Skeletal muscle satellite cell (primary cell): ENCODE measurements around the gene ST6GALNAC5.
A peak's percentile ranks its signal among the peaks of the same experiment; 100 is the strongest.

ENCODE experiments used
- H3K27me3 ChIP-seq: 2 replicates; pipeline ENCODE4 v1.7.0; 2013; ENCODE audit warnings: low read length; ENCODE audit not compliant: control insufficient read depth, insufficient read depth
- H3K36me3 ChIP-seq: 2 replicates; pipeline ENCODE4 v1.7.0; 2013; ENCODE audit warnings: mild to moderate bottlenecking, control low read depth, low read length; ENCODE audit not compliant: insufficient read depth
- H3K4me1 ChIP-seq: 2 replicates; pipeline ENCODE4 v1.7.0; 2013; ENCODE audit warnings: low read length; ENCODE audit not compliant: control insufficient read depth, insufficient read depth
- H3K4me2 ChIP-seq: 2 replicates; pipeline ENCODE4 v1.7.0; 2013; ENCODE audit warnings: mild to moderate bottlenecking, low read length
- H3K4me3 ChIP-seq: 2 replicates; pipeline ENCODE4 v1.7.0; 2013; ENCODE audit warnings: low read length
- H3K9ac ChIP-seq: 2 replicates; pipeline ENCODE4 v1.7.0; 2013; ENCODE audit warnings: mild to moderate bottlenecking, low read depth, low read length, moderate library complexity
- H3K9me3 ChIP-seq: replicated peaks from 2 replicates; pipeline ENCODE4 v1.7.0; 2013; ENCODE audit warnings: mild to moderate bottlenecking, control low read depth, low read length

Gene ST6GALNAC5

DNA sequence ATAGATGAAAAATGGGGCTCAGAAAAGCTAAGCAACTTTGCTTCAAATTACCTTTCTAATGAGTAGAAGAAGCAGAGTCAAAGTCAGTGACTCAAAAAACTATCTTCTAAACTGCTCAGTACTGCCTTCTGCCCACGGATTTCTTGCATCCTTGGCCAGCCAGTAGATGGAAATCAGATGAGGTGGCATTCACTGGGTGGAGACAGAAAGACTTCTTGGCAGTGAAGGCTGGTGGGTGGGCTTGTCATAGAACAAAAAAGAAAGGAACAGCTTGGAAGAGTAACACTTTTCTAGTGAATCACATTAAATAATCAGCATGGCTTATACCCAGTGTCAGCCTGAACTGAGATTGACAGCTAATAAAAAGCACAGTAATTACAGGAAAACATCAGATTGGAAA is 170.7 kb downstream of the ST6GALNAC5 start:
- Histone ChIP-seq H3K4me2 (no peak overlapping the region), H3K36me3 (no peaks in the 10 kb centered on the region), H3K4me1 (peaks cover 27% of the 10 kb centered on the region), H3K27me3 (no peaks in the 10 kb centered on the region), H3K9ac (no peak overlapping the region), H3K4me3 (no peak overlapping the region), H3K9me3 (no peaks in the 10 kb centered on the region)

GRCh38 chr1:77039111-77039510 is 171.8 kb downstream of the ST6GALNAC5 start:
- Histone ChIP-seq H3K36me3 (no peaks in the 10 kb centered on the region), H3K27me3 (no peaks in the 10 kb centered on the region), H3K4me2 (peak overlapping the region; percentile 5), H3K4me3 (no peak overlapping the region), H3K4me1 (peaks cover 27% of the 10 kb centered on the region), H3K9me3 (no peaks in the 10 kb centered on the region), H3K9ac (no peak overlapping the region)

- Histone ChIP-seq H3K27me3 (no peaks in the 10 kb centered on the region), H3K4me2 (peak overlapping the region; percentile 26), H3K4me1 (peaks cover 27% of the 10 kb centered on the region), H3K9ac (no peak overlapping the region), H3K36me3 (no peaks in the 10 kb centered on the region), H3K4me3 (no peak overlapping the region), H3K9me3 (no peaks in the 10 kb centered on the region)
These were observed 172.5 kb downstream of the ST6GALNAC5 start for GRCh38 chr1:77039739-77040138.

DNA sequence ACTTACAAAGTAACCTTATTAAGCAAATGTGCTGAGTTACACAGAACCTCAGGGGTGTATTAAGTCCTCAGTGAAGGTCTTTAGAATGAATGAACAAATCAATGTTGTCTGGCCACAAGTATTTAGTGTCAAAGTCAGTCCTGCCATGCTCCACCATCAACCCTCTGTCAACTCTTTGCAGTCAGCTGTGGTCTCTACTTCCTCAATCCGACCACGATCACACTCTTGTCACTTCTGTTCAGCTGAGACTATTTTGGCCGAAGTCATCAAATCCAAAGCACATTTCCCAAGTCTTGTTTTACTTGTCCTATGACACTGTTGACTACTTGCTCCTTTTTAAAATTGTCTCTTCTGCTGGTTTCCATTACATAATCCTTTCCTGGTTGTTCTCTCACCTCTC is 173.5 kb downstream of the ST6GALNAC5 start:
- H3K4me1 ChIP-seq = peaks cover 27% of the 10 kb centered on the region
- H3K27me3 ChIP-seq = no peaks in the 10 kb centered on the region
- no peaks in the 10 kb centered on the region for H3K9me3 ChIP-seq
- no peaks in the 10 kb centered on the region for H3K36me3 ChIP-seq
- H3K9ac ChIP-seq = no peak overlapping the region
- no peak overlapping the region for H3K4me2 ChIP-seq
- no peak overlapping the region for H3K4me3 ChIP-seq

DNA sequence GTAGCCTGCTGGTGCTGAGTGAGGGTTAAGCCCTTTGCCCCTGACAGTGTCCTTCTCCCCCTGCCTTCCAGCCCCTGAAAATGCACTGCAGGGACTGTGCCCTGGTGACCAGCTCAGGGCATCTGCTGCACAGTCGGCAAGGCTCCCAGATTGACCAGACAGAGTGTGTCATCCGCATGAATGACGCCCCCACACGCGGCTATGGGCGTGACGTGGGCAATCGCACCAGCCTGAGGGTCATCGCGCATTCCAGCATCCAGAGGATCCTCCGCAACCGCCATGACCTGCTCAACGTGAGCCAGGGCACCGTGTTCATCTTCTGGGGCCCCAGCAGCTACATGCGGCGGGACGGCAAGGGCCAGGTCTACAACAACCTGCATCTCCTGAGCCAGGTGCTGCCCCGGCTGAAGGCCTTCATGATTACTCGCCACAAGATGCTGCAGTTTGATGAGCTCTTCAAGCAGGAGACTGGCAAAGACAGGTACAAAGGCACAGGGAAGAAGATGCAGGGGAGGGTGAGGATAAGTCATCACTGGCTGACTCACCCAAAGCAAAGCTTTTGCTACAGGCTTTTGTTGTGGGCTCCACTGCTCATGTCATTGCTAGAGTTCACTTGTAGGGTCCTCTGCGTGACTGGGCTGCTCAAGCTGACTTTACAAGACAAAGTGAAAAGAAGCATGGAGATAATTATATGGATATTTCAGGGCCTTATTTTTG is 177.0 kb downstream of the ST6GALNAC5 start:
- Histone ChIP-seq H3K27me3 (no peaks in the 10 kb centered on the region), H3K36me3 (no peaks in the 10 kb centered on the region), H3K4me2 (no peak overlapping the region), H3K4me3 (no peak overlapping the region), H3K4me1 (peaks cover 10% of the 10 kb centered on the region), H3K9ac (no peak overlapping the region), H3K9me3 (no peaks in the 10 kb centered on the region)

DNA sequence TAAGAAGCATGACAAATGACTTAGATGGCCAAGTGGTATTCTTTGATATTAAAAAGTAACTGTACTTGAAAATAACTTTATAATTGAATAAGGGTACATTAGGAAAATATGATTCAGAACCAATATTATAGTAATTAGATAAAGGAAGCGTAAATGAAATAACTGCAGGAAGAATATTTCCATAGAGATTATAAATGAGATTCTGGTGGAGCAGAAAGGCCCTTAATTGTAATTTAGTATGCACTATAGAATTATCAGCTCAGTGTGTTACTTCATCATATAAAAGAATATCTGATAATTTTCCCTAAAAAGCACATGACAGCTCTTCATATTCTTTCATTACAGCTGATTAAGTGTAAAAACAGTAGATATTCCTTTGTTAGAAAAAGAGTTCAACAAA is 180.3 kb downstream of the ST6GALNAC5 start:
- H3K36me3 ChIP-seq = no peaks in the 10 kb centered on the region
- H3K9me3 ChIP-seq = no peaks in the 10 kb centered on the region
- no peak overlapping the region for H3K4me3 ChIP-seq
- H3K4me2 ChIP-seq = no peak overlapping the region
- no peak overlapping the region for H3K9ac ChIP-seq
- H3K4me1 ChIP-seq = no peaks in the 10 kb centered on the region
- H3K27me3 ChIP-seq = no peaks in the 10 kb centered on the region

- Histone ChIP-seq H3K9ac (no peak overlapping the region), H3K27me3 (no peaks in the 10 kb centered on the region), H3K9me3 (no peaks in the 10 kb centered on the region), H3K4me2 (no peak overlapping the region), H3K4me1 (no peaks in the 10 kb centered on the region), H3K4me3 (no peak overlapping the region), H3K36me3 (no peaks in the 10 kb centered on the region)
These were observed 180.8 kb downstream of the ST6GALNAC5 start for GRCh38 chr1:77047978-77048614.

- no peaks in the 10 kb centered on the region for H3K36me3 ChIP-seq
- H3K9ac ChIP-seq = no peak overlapping the region
- H3K4me2 ChIP-seq = no peak overlapping the region
- H3K27me3 ChIP-seq = no peaks in the 10 kb centered on the region
- no peaks in the 10 kb centered on the region for H3K4me1 ChIP-seq
- H3K4me3 ChIP-seq = no peak overlapping the region
- no peaks in the 10 kb centered on the region for H3K9me3 ChIP-seq
These were observed 181.3 kb downstream of the ST6GALNAC5 start for GRCh38 chr1:77048615-77049005.

- Histone ChIP-seq H3K36me3 (no peaks in the 10 kb centered on the region), H3K9ac (no peak overlapping the region), H3K4me2 (no peak overlapping the region), H3K4me1 (no peaks in the 10 kb centered on the region), H3K4me3 (no peak overlapping the region), H3K9me3 (no peaks in the 10 kb centered on the region), H3K27me3 (no peaks in the 10 kb centered on the region)
These were observed 184.1 kb downstream of the ST6GALNAC5 start for GRCh38 chr1:77051425-77051824.

DNA sequence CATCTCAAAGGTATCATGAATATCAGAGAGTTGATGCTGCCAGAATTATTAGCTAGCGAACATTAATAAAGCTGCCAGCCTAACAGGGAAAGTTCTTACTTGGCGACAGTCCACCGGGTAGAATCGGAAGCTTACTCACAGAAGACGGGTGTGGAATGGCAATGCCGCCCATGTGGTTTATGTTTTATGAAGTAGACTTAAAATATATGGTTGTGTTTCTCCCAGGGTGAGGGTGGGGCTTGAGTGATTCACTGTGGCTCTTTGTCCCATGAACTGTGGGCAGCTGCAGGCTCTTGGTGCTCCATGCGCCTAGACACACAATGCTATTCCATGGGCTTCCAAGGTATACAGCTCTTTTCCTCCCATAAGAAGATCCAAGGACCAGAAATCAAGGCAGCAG is 189.2 kb downstream of the ST6GALNAC5 start:
- Histone ChIP-seq H3K4me2 (no peak overlapping the region), H3K4me3 (no peak overlapping the region), H3K9me3 (no peaks in the 10 kb centered on the region), H3K36me3 (no peaks in the 10 kb centered on the region), H3K4me1 (peaks cover 4% of the 10 kb centered on the region), H3K9ac (no peak overlapping the region), H3K27me3 (no peaks in the 10 kb centered on the region)

DNA sequence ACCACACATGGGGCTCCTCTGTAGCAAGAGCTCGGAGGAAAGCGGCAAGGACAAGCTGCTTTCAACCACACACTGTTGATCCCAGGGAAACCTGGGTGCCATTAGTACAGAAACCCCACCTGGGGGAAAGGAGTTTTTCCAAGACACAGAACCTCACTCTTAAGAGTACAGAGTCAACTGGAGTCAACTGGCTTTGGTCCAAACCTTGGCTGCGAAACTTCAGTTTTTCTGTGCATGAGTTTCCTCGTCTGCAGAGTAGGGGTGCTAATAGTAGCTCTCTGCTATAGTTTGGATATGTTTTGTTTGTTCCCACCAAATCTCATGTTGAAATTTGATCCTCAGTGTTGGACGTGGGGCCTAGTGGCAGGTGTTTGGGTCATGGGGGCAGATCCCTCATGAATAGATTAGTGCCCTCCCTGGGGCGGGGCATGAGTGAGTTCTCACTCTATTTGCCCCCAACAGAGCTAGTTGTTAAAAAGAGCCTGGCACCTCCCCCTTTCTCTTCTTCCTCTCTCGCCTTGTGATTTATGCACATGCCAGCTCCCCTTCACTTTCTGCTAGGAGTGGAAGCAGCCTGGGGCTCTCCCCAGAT is 190.8 kb downstream of the ST6GALNAC5 start:
- no peak overlapping the region for H3K9ac ChIP-seq
- H3K36me3 ChIP-seq = no peaks in the 10 kb centered on the region
- H3K9me3 ChIP-seq = no peaks in the 10 kb centered on the region
- no peaks in the 10 kb centered on the region for H3K27me3 ChIP-seq
- H3K4me3 ChIP-seq = no peak overlapping the region
- peaks cover 4% of the 10 kb centered on the region for H3K4me1 ChIP-seq
- no peak overlapping the region for H3K4me2 ChIP-seq

DNA sequence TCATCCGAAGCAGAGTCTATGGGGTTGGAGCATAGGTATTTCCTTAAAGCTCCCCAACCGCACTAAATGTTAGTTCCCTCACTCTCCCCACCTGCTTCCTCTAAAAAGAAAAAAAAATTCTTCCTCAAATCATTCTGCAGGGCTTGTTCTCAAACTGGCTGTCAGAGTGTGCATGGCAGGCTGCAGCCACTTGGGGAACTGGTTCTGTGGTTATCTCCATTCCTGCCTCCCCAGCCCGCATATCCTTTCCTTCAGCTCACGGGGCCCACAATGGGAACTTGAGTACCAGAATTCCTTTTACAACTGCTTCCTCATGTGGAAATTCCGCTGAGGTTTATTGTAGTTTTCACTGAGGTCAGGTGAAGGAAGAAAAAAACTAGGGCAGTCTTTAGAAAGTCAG is 192.7 kb downstream of the ST6GALNAC5 start:
- peaks cover 4% of the 10 kb centered on the region for H3K4me1 ChIP-seq
- H3K27me3 ChIP-seq = no peaks in the 10 kb centered on the region
- no peak overlapping the region for H3K4me2 ChIP-seq
- no peaks in the 10 kb centered on the region for H3K36me3 ChIP-seq
- H3K9me3 ChIP-seq = no peaks in the 10 kb centered on the region
- no peak overlapping the region for H3K9ac ChIP-seq
- no peak overlapping the region for H3K4me3 ChIP-seq
